ENCODE data around the gene QKI. TPM values are rescaled to one million over a fixed set of nuclear protein-coding genes. Genes with fewer than 3 reads are reported as not detected.
A peak's percentile ranks its signal among the peaks of the same experiment; 100 is the strongest.

QKI gene
- total RNA-seq, 4 donors from 2014 or later = 283 to 425 (median 344) TPM

GRCh38 chr6:163559661-163560060, 145.1 kb downstream of the QKI start:
- peak overlapping the region; percentile 51 to 75 (median 74) for H3K27ac ChIP-seq
- H3K27me3 ChIP-seq = no peaks in the 10 kb centered on the region
- H3K4me3 ChIP-seq = no peak overlapping the region
- DNase-seq (no peak), ATAC-seq (no peak)
- no peaks in the 10 kb centered on the region for H3K9me3 ChIP-seq
- peaks cover 0 to 15% of the 10 kb centered on the region in 2 donors for H3K36me3 ChIP-seq
- intact Hi-C loops (cut with DNase I; ENCODE audit: low total_unique reads) (no loop called here), in situ Hi-C loops (cut with MboI; ENCODE audit: low sequenced_read_pairs in 4 of 4) (loop anchor here in 1 of 4 donors (25.0 kb wide), 1 partner anchor 372 kb away; no protein-coding TSS in a partner anchor)
- peaks cover 65 to 78% of the 10 kb centered on the region in 2 donors for H3K4me1 ChIP-seq
- TF ChIP-seq POLR2A (IDR thresholded peaks at IDR 0.05) (no peak), CTCF (IDR thresholded peaks at IDR 0.05 in 4 of 5, conservative IDR thresholded peaks at IDR 0.05 in 1 of 5) (no peak)

- Histone ChIP-seq H3K4me1 (peaks cover 74 to 75% of the 10 kb centered on the region in 2 donors), H3K9me3 (no peaks in the 10 kb centered on the region), H3K4me3 (no peak overlapping the region), H3K27me3 (no peaks in the 10 kb centered on the region), H3K36me3 (peaks cover 0 to 22% of the 10 kb centered on the region in 2 donors), H3K27ac (peak overlapping the region; percentile 56 to 75 (median 74))
- TF ChIP-seq POLR2A (IDR thresholded peaks at IDR 0.05) = no peak
- TF ChIP-seq CTCF (IDR thresholded peaks at IDR 0.05 in 4 of 5, conservative IDR thresholded peaks at IDR 0.05 in 1 of 5) = no peak
- in situ Hi-C loops (cut with MboI; ENCODE audit: low sequenced_read_pairs in 4 of 4) (loop anchor here in 1 of 4 donors (25.0 kb wide), 1 partner anchor 376 kb away; no protein-coding TSS in a partner anchor), intact Hi-C loops (cut with DNase I; ENCODE audit: low total_unique reads) (no loop called here)
- DNase-seq = no peak
- ATAC-seq = no peak
Observed at GRCh38 chr6:163563318-163563717, 148.8 kb downstream of the QKI start.

- in situ Hi-C loops (cut with MboI; ENCODE audit: low sequenced_read_pairs in 4 of 4) (loop anchor here in 1 of 4 donors (25.0 kb wide), 1 partner anchor 377 kb away; no protein-coding TSS in a partner anchor), intact Hi-C loops (cut with DNase I; ENCODE audit: low total_unique reads) (no loop called here)
- Histone ChIP-seq H3K9me3 (no peaks in the 10 kb centered on the region), H3K27ac (peak overlapping the region; percentile 56 to 75 (median 74)), H3K4me3 (no peak overlapping the region), H3K36me3 (peaks cover 0 to 22% of the 10 kb centered on the region in 2 donors), H3K27me3 (no peaks in the 10 kb centered on the region), H3K4me1 (peaks cover 62 to 73% of the 10 kb centered on the region in 2 donors)
- no peak for ATAC-seq
- TF ChIP-seq POLR2A (IDR thresholded peaks at IDR 0.05) (no peak), CTCF (IDR thresholded peaks at IDR 0.05 in 4 of 5, conservative IDR thresholded peaks at IDR 0.05 in 1 of 5) (no peak)
- no peak for DNase-seq
Observed at GRCh38 chr6:163564534-163564933, 150.0 kb downstream of the QKI start.

GRCh38 chr6:163565140-163565539, 150.6 kb downstream of the QKI start:
- Histone ChIP-seq H3K4me1 (peaks cover 56 to 67% of the 10 kb centered on the region in 2 donors), H3K36me3 (peaks cover 0 to 22% of the 10 kb centered on the region in 2 donors), H3K27me3 (no peaks in the 10 kb centered on the region), H3K9me3 (no peaks in the 10 kb centered on the region), H3K27ac (peak overlapping the region; percentile 56 to 75 (median 74)), H3K4me3 (no peak overlapping the region)
- TF ChIP-seq CTCF (IDR thresholded peaks at IDR 0.05 in 4 of 5, conservative IDR thresholded peaks at IDR 0.05 in 1 of 5) (no peak), POLR2A (IDR thresholded peaks at IDR 0.05) (no peak)
- ATAC-seq (peak; percentile 72 to 75), DNase-seq (peak; percentile 48 to 51)
- in situ Hi-C loops (cut with MboI; ENCODE audit: low sequenced_read_pairs in 4 of 4) (loop anchor here in 1 of 4 donors (25.0 kb wide), 1 partner anchor 378 kb away; no protein-coding TSS in a partner anchor), intact Hi-C loops (cut with DNase I; ENCODE audit: low total_unique reads) (no loop called here)

Data from gastrocnemius medialis (tissue), 4 donors.